GM12892 (cell line): ENCODE results near the gene HDHD5.

Experiments
- POLR2A ChIP-seq: IDR thresholded peaks from 2 replicates; pipeline ENCODE4 v1.6.1; 2011; ENCODE audit warnings: low read depth, low read length, control low read depth
- POLR2AphosphoS5 ChIP-seq: IDR thresholded peaks from 2 replicates; pipeline ENCODE4 v1.6.1; 2011; ENCODE audit warnings: low read depth, low read length, control low read depth

DNA sequence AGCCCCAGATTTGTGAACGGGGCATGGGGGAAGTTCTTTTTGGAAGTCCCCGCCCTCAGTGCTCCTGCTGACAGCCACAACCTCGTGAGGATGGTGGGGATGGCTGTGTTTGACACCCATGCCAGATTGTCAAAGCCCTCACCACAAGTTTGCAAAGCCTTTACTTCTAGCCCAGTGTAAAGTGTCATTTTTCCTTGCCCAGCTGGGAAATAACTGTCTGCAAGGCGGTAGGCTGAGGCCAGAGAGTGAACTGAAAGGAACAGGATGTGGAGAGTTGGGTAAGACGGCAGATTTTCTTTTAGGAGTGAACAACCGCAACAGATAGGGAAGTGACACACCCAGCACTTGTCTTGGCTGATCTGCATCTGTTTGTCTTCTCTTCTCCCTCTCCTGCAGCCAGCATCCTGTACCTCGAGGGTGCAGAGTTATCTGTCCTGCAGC lies 60.7 kb downstream of the HDHD5 start:
- TF ChIP-seq POLR2AphosphoS5, result no peak
- TF ChIP-seq POLR2A, result no peak
